Muscle of leg (tissue), 11 donors: ENCODE results near the gene BATF. TPM values are rescaled to one million over a fixed set of nuclear protein-coding genes. Genes with fewer than 3 reads are reported as not detected.

ENCODE experiments used
- DNase-seq: peaks from one replicate; pipeline ENCODE4 v3.0.0; 2013
- H3K27ac ChIP-seq: one replicate; pipeline ENCODE4 v1.5.1; 2013; ENCODE audit warnings: mild to moderate bottlenecking, low read length, control low read depth
- H3K27me3 ChIP-seq: one replicate; pipeline ENCODE4 v1.6.1; 2013; ENCODE audit warnings: low read length; ENCODE audit not compliant: control insufficient read depth, insufficient read depth
- H3K36me3 ChIP-seq: one replicate; pipeline ENCODE4 v1.6.1; 2013; ENCODE audit warnings: low read length; ENCODE audit not compliant: control insufficient read depth, insufficient read depth
- H3K4me1 ChIP-seq: one replicate; pipeline ENCODE4 v1.6.1; 2013; ENCODE audit warnings: low read length; ENCODE audit not compliant: control insufficient read depth, insufficient read depth
- H3K4me3 ChIP-seq: one replicate; pipeline ENCODE4 v1.5.1; 2013; ENCODE audit warnings: low read length, control low read depth
- H3K9me3 ChIP-seq: replicated peaks from 2 replicates; pipeline ENCODE4 v1.6.1; 2013; ENCODE audit warnings: low read depth, low read length; ENCODE audit not compliant: control insufficient read depth
- WGBS: methylation state at CpG from one replicate; pipeline ENCODE4 v1.1.5; 2013; ENCODE audit warnings: missing lambda C conversion rate; ENCODE audit not compliant: insufficient coverage; 5-methylcytosine and 5-hydroxymethylcytosine counted together
- polyA plus RNA-seq, 8 donors: library from polyadenylated mRNA; unstranded; fragments of 120-200 nt; gene quantifications; one replicate each; pipeline versions ENCODE4 v1.2.1 to v1.2.3, GENCODE V29; 2013; ENCODE audit warnings: inconsistent platforms in 1 of 8, low replicate concordance in 1 of 8; ENCODE audit not compliant: insufficient read length in 8 of 8, insufficient read depth in 1 of 8
- total RNA-seq: library from RNA; stranded (reverse); fragments of 120-200 nt; gene quantifications from one replicate; pipeline ENCODE4 v1.2.4, GENCODE V29; 2013

The BATF gene
- total and polyA plus RNA-seq, 9 donors = 0.34 to 1.2 (median 0.57) TPM

DNA sequence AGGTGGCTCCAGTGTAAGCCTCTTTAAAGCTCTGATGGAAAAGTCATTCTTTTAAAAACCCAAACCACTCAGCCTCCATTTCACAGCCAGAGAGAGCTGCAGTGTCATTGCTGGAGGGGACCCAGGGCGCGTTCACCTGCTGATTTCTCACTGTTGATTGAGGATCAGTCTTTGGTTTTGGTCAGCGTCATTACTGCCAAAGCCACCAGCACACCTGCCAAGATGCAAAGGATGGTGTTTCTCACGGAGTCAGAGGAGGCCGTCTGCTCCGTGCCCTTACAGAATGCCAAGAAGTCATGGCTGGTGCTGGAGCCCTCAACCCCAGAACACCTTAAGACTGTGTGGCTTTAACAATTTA lies 32.8 kb upstream of the BATF start:
- H3K36me3 ChIP-seq = no peaks in the 10 kb centered on the region
- H3K27ac ChIP-seq = no peak overlapping the region
- no peaks in the 10 kb centered on the region for H3K9me3 ChIP-seq
- no peaks in the 10 kb centered on the region for H3K4me1 ChIP-seq
- no peak for DNase-seq
- WGBS = 93% methylated on average over 5 of the region's 6 CpGs
- H3K4me3 ChIP-seq = no peak overlapping the region
- no peaks in the 10 kb centered on the region for H3K27me3 ChIP-seq

- no peaks in the 10 kb centered on the region for H3K4me1 ChIP-seq
- H3K27ac ChIP-seq = no peak overlapping the region
- no peak for DNase-seq
- no peaks in the 10 kb centered on the region for H3K27me3 ChIP-seq
- 53% methylated on average over 9 of the region's 14 CpGs for WGBS
- H3K4me3 ChIP-seq = no peak overlapping the region
- no peaks in the 10 kb centered on the region for H3K9me3 ChIP-seq
- H3K36me3 ChIP-seq = no peaks in the 10 kb centered on the region
These were observed 30.8 kb upstream of the BATF start for GRCh38 chr14:75491376-75491978.

- Histone ChIP-seq H3K27me3 (no peaks in the 10 kb centered on the region), H3K4me1 (no peaks in the 10 kb centered on the region), H3K27ac (no peak overlapping the region), H3K36me3 (no peaks in the 10 kb centered on the region), H3K9me3 (no peaks in the 10 kb centered on the region), H3K4me3 (no peak overlapping the region)
- 91% methylated on average over 6 of the region's 9 CpGs for WGBS
- DNase-seq = no peak
These were observed 29.3 kb upstream of the BATF start for GRCh38 chr14:75492832-75493591.

- H3K27ac ChIP-seq = no peak overlapping the region
- no CpG with 5 or more reads among the region's 8 CpGs for WGBS
- H3K36me3 ChIP-seq = no peaks in the 10 kb centered on the region
- DNase-seq = no peak
- H3K4me1 ChIP-seq = no peaks in the 10 kb centered on the region
- no peaks in the 10 kb centered on the region for H3K9me3 ChIP-seq
- no peak overlapping the region for H3K4me3 ChIP-seq
- H3K27me3 ChIP-seq = no peaks in the 10 kb centered on the region
These were observed 28.6 kb upstream of the BATF start for GRCh38 chr14:75493592-75494087.

- WGBS = 93% methylated on average over 4 of the region's 5 CpGs
- Histone ChIP-seq H3K9me3 (no peaks in the 10 kb centered on the region), H3K36me3 (no peaks in the 10 kb centered on the region), H3K27ac (no peak overlapping the region), H3K4me3 (no peak overlapping the region), H3K27me3 (no peaks in the 10 kb centered on the region), H3K4me1 (no peaks in the 10 kb centered on the region)
- no peak for DNase-seq
These were observed 27.4 kb upstream of the BATF start for GRCh38 chr14:75494896-75495295.

GRCh38 chr14:75495399-75495798 lies 26.9 kb upstream of the BATF start:
- DNase-seq = no peak
- Histone ChIP-seq H3K4me3 (no peak overlapping the region), H3K4me1 (no peaks in the 10 kb centered on the region), H3K27me3 (no peaks in the 10 kb centered on the region), H3K36me3 (no peaks in the 10 kb centered on the region), H3K27ac (no peak overlapping the region), H3K9me3 (no peaks in the 10 kb centered on the region)
- WGBS = no CpG with 5 or more reads among the region's 3 CpGs

DNA sequence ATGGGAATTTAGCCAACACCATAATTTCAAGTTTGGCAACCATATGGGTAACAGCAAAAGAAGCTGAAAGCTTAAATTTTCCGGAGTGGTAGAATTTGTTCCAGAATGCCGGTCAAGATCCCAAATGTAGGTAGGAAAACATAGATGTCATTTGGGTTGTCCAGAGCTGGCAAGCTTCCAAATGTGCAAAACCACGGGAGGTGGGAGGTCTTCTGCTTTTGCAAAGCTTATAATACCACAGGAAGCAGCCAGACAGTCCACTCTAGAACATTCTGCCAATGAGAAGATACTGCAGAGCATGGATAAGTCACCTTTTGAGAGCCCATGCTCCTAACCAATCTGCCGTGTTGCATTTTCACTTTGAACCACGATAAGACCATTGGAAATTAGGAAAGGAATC lies 26.4 kb upstream of the BATF start:
- no peaks in the 10 kb centered on the region for H3K27me3 ChIP-seq
- H3K4me1 ChIP-seq = no peaks in the 10 kb centered on the region
- H3K4me3 ChIP-seq = no peak overlapping the region
- H3K9me3 ChIP-seq = no peaks in the 10 kb centered on the region
- DNase-seq = no peak
- H3K27ac ChIP-seq = no peak overlapping the region
- WGBS = 88% methylated on average over 2 of the region's 5 CpGs
- H3K36me3 ChIP-seq = no peaks in the 10 kb centered on the region

- no peaks in the 10 kb centered on the region for H3K36me3 ChIP-seq
- DNase-seq = no peak
- H3K9me3 ChIP-seq = no peaks in the 10 kb centered on the region
- H3K27me3 ChIP-seq = no peaks in the 10 kb centered on the region
- no peak overlapping the region for H3K27ac ChIP-seq
- WGBS = 100% methylated on average over 3 of the region's 4 CpGs
- no peaks in the 10 kb centered on the region for H3K4me1 ChIP-seq
- H3K4me3 ChIP-seq = no peak overlapping the region
These were observed 25.5 kb upstream of the BATF start for GRCh38 chr14:75496755-75497154.

DNA sequence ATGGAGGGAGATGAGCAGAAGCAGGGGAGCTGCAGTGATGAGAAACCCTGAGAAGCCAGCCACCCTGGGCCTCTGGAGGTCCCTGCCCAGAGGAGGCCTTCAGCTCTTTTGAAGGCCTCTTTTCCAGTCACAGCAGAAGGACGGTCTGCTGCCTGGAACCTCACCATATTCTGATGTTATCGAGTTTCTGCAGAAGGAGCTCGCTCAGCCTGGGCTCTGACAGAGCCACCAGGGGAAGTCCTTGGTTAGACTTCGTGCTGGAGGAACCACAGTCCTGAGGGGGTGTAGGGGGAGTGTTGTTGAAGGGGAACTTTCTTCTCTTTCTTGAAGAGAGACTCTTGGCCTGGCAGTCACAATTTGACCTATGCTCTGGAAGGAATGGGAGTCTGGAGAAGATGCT lies 25.1 kb upstream of the BATF start:
- no peak for DNase-seq

GRCh38 chr14:75497701-75498100 lies 24.6 kb upstream of the BATF start:
- Histone ChIP-seq H3K4me3 (no peak overlapping the region), H3K36me3 (no peaks in the 10 kb centered on the region), H3K27me3 (no peaks in the 10 kb centered on the region), H3K4me1 (no peaks in the 10 kb centered on the region), H3K27ac (no peak overlapping the region), H3K9me3 (no peaks in the 10 kb centered on the region)
- WGBS = 90% methylated on average over 4 of the region's 11 CpGs
- DNase-seq = no peak

More for the DNA sequence above, 25.1 kb upstream of the BATF start:
- Histone ChIP-seq H3K4me1 (no peaks in the 10 kb centered on the region), H3K4me3 (no peak overlapping the region), H3K27me3 (no peaks in the 10 kb centered on the region), H3K27ac (no peak overlapping the region), H3K36me3 (no peaks in the 10 kb centered on the region), H3K9me3 (no peaks in the 10 kb centered on the region)
- 57% methylated on average over 4 of the region's 4 CpGs for WGBS
